Stimulated activated CD8-positive, alpha-beta memory T cell treated with anti-CD3 and anti-CD28 coated beads, Interleukin-4, amount 100 ng/mL, for 4 hours (primary cell): ENCODE measurements around the gene DGKD.

Experiments used
- DNase-seq, 2 donors: peaks; one replicate each; pipeline ENCODE4 v3.0.0-alpha.2; 2020; ENCODE audit warnings: low read depth in 2 of 2, low spot score in 1 of 2

Gene DGKD

GRCh38 chr2:233456111-233456510, 101.8 kb downstream of the DGKD start:
- no peak for DNase-seq

DNA sequence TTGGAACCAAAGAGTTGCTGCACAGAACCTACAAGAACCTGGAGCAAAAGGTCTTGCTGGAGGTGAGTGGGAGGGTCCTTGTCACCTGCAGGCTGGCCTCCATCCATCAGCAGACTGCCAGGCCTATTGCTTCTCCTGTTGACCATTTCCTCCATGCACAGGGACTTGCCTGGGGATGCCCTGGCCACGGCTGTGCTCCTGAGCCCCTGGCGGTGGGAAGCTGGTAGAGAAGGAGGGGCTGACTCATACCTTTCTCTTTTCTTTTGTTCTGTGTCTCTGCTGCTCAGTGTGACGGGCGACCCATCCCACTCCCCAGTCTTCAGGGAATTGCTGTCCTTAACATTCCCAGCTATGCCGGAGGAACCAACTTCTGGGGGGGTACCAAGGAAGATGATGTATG, 102.6 kb downstream of the DGKD start:
- no peak for DNase-seq

GRCh38 chr2:233457356-233457755, 103.1 kb downstream of the DGKD start:
- no peak for DNase-seq

DNA sequence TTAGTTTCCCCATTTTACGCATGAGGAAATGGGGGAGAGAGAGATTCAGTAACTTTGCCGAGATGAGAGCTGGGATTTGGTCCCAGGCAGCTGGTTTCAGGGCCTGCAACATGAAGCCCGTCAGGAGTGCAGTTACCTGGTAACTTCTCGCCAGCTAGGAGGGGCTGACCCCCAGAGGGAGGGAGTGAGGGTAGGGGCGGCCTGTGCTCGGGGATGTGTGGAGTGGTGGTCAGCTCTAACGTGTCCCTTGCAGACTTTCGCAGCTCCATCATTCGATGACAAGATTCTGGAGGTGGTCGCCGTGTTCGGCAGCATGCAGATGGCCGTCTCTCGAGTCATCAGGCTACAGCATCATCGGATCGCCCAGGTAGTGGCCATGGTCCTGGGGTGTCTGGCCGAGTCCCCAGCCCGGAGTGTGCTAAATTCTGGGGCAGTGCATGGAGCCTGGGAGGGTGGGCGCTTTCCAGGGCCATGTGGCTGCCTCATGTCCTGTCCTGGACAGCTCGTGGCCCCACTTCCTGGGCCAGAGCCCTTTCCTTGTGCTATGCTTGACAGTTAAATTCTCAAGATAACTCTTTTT, 103.8 kb downstream of the DGKD start:
- DNase-seq = no peak

DNA sequence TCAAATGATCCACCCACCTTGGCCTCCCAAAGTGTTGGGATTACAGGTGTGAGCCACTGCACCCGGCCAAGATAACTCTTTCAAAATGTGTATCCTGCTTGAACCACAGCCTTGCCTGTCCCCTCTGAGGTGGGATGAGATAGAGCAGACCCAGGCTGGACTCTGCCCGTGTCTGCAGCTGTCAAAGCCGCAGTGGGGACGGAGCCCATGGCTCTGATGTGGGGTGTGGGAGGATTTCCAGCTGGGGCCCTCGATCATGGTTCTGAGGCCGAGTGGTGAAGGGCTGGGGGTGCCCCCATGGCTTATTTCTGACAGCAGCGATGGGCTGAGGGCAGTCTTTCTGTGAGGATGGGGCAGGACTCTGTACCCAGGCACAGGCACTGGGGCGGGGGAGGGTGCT, 104.5 kb downstream of the DGKD start:
- no peak for DNase-seq

DNA sequence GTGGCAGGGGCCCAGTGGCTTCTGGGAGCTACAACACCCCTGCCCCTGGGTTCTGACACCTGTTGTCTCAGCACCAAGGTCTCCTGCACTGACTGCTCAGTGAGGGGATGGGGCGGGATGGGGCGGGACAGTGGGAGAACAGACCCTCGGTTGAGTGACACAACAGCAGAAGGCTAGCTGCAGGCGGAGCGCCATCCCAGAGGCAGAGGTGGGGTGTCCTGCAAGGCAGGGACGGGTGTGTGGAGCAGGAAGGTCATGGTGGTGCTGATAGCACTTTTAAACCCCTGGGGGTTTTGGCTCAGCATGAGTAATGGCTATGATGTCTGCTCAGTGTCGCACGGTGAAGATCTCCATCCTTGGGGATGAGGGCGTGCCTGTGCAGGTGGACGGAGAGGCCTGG, 105.1 kb downstream of the DGKD start:
- DNase-seq = no peak

DNA sequence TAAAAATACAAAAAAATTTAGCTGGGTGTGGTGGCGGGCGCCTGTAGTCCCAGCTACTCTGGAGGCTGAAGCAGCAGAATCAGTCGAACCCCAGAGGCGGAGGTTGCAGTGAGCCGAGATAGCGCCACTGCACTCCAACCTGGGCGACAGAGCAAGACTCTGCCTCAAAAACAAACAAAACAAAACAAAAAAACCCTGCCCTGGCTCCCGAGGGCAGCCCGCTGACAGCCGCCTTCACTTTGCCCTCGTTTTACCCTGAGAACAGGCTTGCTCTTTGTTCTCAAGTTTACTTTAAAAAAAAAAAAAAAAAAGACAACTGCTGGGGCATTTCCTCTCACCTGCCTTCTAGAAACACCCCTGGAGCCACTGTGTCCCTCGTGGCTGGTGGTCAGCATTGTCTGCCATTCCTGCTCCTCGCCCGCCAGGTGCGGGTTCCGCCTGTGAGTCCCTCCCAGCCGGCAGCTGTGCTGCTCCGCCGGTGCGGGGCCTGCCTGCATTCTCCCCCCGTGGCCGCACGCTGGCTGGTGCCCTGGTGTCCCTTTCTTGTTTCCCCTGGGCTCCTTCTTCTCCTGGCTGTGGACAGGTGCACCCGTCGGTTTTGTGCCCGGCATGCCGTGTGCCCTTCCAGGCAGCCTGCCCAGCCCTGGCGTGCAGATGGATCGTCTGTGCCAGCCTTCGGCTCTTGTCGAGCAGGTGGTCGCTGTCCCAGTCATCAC, 106.6 kb downstream of the DGKD start:
- DNase-seq = no peak

GRCh38 chr2:233461481-233461891, 107.2 kb downstream of the DGKD start:
- no peak for DNase-seq

DNA sequence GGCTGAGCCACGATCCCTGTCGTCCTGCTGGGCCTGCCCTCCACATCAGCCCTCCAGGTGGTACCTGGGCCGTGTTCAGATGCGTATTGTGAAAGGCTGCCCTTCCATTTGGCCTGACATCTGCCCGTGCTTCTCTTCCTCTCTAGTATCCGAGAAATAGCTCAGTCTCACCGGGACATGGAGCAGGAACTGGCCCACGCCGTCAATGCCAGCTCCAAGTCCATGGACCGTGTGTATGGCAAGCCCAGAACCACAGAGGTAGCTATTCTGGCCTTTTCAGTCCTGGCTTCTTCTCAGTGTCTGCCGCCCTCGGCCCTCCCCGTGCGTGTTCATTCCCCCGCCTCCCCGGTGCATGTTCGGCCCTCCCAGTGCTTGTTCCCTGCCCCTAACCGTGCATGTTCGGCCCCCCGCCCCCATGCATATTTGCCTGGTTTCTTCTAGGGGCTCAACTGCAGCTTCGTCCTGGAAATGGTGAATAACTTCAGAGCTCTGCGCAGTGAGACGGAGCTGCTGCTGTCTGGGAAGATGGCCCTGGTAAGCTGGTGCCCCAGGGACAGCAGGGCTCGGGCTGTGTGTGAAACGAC, 108.0 kb downstream of the DGKD start:
- no peak for DNase-seq

DNA sequence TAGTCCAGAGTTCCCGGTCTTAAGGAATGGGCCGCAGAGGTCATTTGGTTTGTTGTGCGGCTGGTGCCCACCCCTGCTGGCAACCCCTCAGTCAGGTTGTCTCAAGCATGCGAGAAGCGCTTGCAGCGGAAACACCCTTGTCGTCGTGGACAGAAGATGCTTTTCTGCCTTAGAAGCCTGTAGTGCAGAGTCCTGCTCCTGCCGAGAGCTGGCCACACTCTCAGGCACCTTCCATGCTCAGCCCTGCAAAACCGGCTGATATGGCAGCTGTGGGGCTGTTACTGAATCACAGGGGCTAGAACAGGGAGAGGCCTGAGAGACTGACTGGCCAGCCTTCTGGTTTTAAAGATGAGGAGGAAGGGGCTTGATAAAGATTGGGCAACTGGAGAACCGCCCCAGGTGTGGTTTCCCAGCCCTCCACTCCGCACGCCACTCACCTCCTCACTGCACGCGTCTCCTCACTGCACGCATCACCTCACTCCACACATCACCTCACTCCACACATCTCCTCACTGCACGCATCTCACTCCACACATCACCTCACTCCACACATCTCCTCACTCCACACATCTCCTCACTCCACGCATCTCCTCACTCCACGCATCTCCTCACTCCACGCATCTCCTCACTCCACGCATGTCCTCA, 108.7 kb downstream of the DGKD start:
- no peak for DNase-seq

DNA sequence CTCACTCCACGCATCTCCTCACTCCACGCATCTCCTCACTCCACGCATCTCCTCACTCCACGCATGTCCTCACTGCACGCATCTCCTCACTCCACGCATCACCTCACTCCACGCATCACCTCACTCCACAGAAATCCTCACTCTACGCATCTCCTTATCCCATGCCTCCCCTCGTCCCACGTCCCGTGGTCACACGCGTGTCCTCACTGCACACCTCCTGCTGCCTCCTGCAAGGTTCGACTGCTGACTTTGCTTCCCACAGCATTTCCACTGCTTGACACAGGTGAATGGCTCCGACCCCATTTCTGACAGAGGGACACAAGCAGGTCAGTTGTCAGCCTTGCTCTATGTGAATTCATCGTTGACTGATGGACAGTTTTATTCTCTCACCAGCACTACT, 109.3 kb downstream of the DGKD start:
- DNase-seq = no peak

GRCh38 chr2:233464056-233464455, 109.8 kb downstream of the DGKD start:
- DNase-seq = no peak

DNA sequence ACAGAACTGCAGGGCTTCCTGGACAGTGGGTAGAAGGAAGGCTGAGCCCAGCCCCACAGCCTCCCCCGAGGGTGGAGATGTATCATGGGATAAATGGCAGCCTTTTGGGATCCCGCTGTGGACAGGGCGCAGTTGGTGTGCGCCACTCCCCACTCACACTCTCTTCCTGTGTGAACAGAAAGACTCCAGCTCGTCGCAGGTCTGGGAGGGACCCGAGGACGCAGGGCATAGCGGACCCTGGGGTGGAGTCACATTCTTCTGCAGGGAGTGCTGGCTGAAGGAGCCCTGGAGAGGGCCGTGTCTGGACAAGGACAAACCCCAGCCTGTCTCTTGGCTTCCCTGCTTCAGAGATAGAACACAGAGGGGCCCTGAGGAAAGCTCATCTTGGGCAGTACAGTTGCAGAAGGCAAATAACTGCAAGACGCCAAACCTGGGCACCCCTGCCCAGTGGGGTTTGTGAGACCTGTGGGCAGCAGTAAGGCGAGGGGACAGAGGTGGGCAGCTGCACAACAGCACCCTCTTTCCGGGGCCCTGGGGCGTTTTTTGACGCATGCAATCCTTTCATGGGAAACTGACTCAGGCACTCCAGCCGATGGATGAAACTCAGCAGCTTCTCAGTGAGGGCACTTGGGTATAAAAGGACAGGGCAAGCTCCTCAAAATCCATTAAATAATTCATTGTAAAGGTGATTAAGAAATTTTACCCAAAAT, 110.4 kb downstream of the DGKD start:
- DNase-seq = no peak

GRCh38 chr2:233466991-233467603, 112.8 kb downstream of the DGKD start:
- no peak for DNase-seq

GRCh38 chr2:233468047-233468740, 113.9 kb downstream of the DGKD start:
- DNase-seq = no peak

DNA sequence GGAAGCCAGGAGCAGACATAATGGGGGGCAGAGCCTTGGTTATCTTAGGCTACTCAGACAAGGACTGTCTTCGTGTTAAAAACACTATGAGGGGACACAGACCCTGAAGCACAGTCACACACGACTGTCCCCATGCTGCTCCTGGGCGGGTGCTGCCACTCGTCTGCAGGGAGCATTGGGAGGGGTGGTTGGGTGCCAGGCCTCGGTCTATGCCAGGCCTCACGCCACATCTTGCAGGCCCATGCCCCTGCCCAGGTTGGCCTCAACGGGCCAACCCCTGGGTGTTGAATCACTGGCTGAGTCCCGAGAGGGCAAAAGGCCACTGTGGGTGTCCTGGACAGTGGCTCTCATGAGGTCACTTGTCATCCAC, 114.4 kb downstream of the DGKD start:
- no peak for DNase-seq

DNA sequence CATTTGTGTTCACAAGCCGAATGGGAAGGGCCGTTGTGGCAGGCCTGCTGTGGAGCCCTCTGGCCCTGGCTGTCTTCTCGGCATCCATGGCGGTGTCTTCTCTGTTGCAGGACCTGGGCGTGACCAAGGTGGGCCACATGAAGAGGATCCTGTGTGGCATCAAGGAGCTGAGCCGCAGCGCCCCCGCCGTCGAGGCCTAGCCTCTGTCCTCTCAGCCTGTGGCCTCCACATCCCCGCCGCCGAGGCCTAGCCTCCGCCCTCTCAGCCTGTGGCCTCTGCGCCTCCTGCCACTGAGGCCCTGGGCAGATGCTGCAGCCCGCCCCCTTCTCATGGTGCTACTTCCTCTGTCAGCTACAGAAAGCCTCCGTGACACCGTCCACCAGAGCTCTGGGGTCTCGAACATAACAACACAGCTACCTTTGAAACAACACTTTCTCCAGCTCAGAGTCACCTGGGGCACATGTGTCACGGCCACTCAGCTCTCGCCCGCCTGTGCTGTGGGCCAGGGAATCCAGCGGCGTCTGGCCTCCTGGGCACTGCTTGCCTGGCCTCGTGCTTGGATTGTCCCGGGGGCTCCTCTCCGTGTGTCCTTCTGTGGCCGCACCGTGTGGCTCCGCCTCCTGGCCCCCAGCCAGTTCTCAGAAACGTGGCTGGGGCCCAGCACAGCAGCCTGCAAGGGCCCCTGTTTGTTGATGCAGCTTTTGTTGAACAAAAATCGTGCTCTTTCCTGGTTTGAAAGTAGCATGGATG, 115.1 kb downstream of the DGKD start:
- no peak for DNase-seq

GRCh38 chr2:233470011-233470687, 115.9 kb downstream of the DGKD start:
- no peak for DNase-seq

DNA sequence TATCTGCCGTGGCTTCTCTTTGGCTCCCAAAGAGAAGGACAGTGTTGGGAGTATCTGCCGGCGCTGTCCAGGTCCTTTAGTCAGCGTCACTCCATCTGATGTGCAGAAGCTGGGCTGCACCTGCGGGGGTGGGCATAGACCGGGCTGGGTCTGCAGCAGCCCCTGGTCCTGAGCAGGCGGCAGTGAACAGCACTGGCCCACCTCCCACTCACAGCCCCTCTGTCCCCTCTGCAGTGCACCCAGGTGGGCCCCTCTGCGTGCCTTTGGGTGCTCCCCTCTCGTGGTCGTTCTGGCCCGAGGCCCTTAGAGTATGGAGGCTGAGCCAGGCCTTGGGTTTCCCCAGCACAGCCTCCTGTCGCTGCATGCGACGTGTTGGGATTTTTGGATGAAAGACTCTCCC, 116.5 kb downstream of the DGKD start:
- no peak for DNase-seq
